HG02571 (cell line): ENCODE results near the gene LRRC8D.
"Not testable (repeated sequence)": the region's sequence is repeated elsewhere in the genome, so short reads cannot be mapped to it uniquely, and the experiment has no call there.

ENCODE experiments used
- ATAC-seq: cut with Tn5 transposase; IDR thresholded peaks from one replicate; pipeline ENCODE4 v1.9.1; 2021; ENCODE audit warnings: mild to moderate bottlenecking, moderate library complexity; ENCODE audit not compliant: unreplicated experiment

Gene LRRC8D

GRCh38 chr1:89908672-89909436 lies 88.0 kb downstream of the LRRC8D start:
- ATAC-seq, result no peak

GRCh38 chr1:89910268-89910667 lies 89.4 kb downstream of the LRRC8D start:
- ATAC-seq, result no peak

- ATAC-seq, result no peak
These were observed 89.9 kb downstream of the LRRC8D start for GRCh38 chr1:89910780-89911179.

GRCh38 chr1:89911191-89911991 lies 90.6 kb downstream of the LRRC8D start:
- ATAC-seq, result no peak

GRCh38 chr1:89912073-89912472 lies 91.2 kb downstream of the LRRC8D start:
- no peak for ATAC-seq

- ATAC-seq, result no peak
These were observed 92.7 kb downstream of the LRRC8D start for GRCh38 chr1:89913353-89914095.

- no peak for ATAC-seq
These were observed 96.5 kb downstream of the LRRC8D start for GRCh38 chr1:89917353-89917752.

GRCh38 chr1:89918127-89918793 lies 97.4 kb downstream of the LRRC8D start:
- no peak for ATAC-seq

GRCh38 chr1:89918794-89919155 lies 97.9 kb downstream of the LRRC8D start:
- no peak for ATAC-seq

- no peak for ATAC-seq
These were observed 98.3 kb downstream of the LRRC8D start for GRCh38 chr1:89919174-89919573.

GRCh38 chr1:89922911-89923310 lies 102.1 kb downstream of the LRRC8D start:
- ATAC-seq, result no peak

- no peak for ATAC-seq
These were observed 102.7 kb downstream of the LRRC8D start for GRCh38 chr1:89923517-89923916.

- ATAC-seq, result not testable (repeated sequence)
These were observed 103.2 kb downstream of the LRRC8D start for GRCh38 chr1:89924075-89924474.

GRCh38 chr1:89927049-89927448 lies 106.2 kb downstream of the LRRC8D start:
- ATAC-seq, result no peak

- no peak for ATAC-seq
These were observed 106.6 kb downstream of the LRRC8D start for GRCh38 chr1:89927478-89927877.

GRCh38 chr1:89928506-89928905 lies 107.7 kb downstream of the LRRC8D start:
- ATAC-seq, result no peak

GRCh38 chr1:89929467-89930063 lies 108.7 kb downstream of the LRRC8D start:
- no peak for ATAC-seq

- ATAC-seq, result no peak
These were observed 109.7 kb downstream of the LRRC8D start for GRCh38 chr1:89930579-89930978.

GRCh38 chr1:89931964-89932363 lies 111.1 kb downstream of the LRRC8D start:
- no peak for ATAC-seq

GRCh38 chr1:89932598-89933364 lies 111.9 kb downstream of the LRRC8D start:
- ATAC-seq, result no peak
